ENCODE results near the gene KLK8.
"Not testable (repeated sequence)": the region's sequence is repeated elsewhere in the genome, so short reads cannot be mapped to it uniquely, and the experiment has no call there.

Gene KLK8

GRCh38 chr19:51016798-51017683 lies 15.6 kb upstream of the KLK8 start:
- no peak for DNase-seq (ENCODE audit: low spot score)

GRCh38 chr19:51015691-51016267 lies 14.4 kb upstream of the KLK8 start:
- DNase-seq (ENCODE audit: low spot score) = no peak

GRCh38 chr19:51014242-51014641 lies 12.8 kb upstream of the KLK8 start:
- DNase-seq (ENCODE audit: low spot score) = no peak

- DNase-seq (ENCODE audit: low spot score) = no peak
These were observed 11.3 kb upstream of the KLK8 start for GRCh38 chr19:51012661-51013190.

GRCh38 chr19:51010066-51010795 lies 8.8 kb upstream of the KLK8 start:
- DNase-seq (ENCODE audit: low spot score) = no peak

- no peak for DNase-seq (ENCODE audit: low spot score)
These were observed 7.9 kb upstream of the KLK8 start for GRCh38 chr19:51009061-51009891.

- no peak for DNase-seq (ENCODE audit: low spot score)
These were observed 6.1 kb upstream of the KLK8 start for GRCh38 chr19:51007488-51007887.

GRCh38 chr19:51006406-51006805 lies 5.0 kb upstream of the KLK8 start:
- DNase-seq (ENCODE audit: low spot score) = no peak

GRCh38 chr19:51005248-51005647 lies 3.8 kb upstream of the KLK8 start:
- no peak for DNase-seq (ENCODE audit: low spot score)

GRCh38 chr19:51003316-51003715 lies 1.9 kb upstream of the KLK8 start:
- DNase-seq (ENCODE audit: low spot score) = no peak

GRCh38 chr19:51002542-51003311 lies 1.3 kb upstream of the KLK8 start:
- no peak for DNase-seq (ENCODE audit: low spot score)

GRCh38 chr19:51002089-51002532 lies 707 bp upstream of the KLK8 start:
- no peak for DNase-seq (ENCODE audit: low spot score)

GRCh38 chr19:51000981-51001380 lies 423 bp downstream of the KLK8 start:
- DNase-seq (ENCODE audit: low spot score) = no peak

GRCh38 chr19:51000426-51000825 lies 978 bp downstream of the KLK8 start:
- DNase-seq (ENCODE audit: low spot score) = no peak

GRCh38 chr19:50998686-50999085 lies 2.7 kb downstream of the KLK8 start:
- DNase-seq (ENCODE audit: low spot score) = no peak

GRCh38 chr19:50998061-50998460 lies 3.3 kb downstream of the KLK8 start:
- DNase-seq (ENCODE audit: low spot score) = no peak

- DNase-seq (ENCODE audit: low spot score) = no peak
These were observed 7.3 kb downstream of the KLK8 start for GRCh38 chr19:50994129-50994528.

GRCh38 chr19:50992666-50993035 lies 8.8 kb downstream of the KLK8 start:
- DNase-seq (ENCODE audit: low spot score) = no peak

GRCh38 chr19:50984416-50984815 lies 17.0 kb downstream of the KLK8 start:
- not testable (repeated sequence) for DNase-seq (ENCODE audit: low spot score)

- DNase-seq (ENCODE audit: low spot score) = no peak
These were observed 17.6 kb downstream of the KLK8 start, which contains the start of gene KLK7 for GRCh38 chr19:50983625-50984292. TSS of gene KLK7 (minus strand) at chr19:50983917. CDS start at chr19:50982399, 1,518 bp downstream.

Data from CD4-positive, alpha-beta T cell treated with Interleukin-6 at 100 ng/mL for 8 hours (primary cell).